Epithelial cell of esophagus (primary cell): ENCODE results near the gene TRIM24.
"Not testable (repeated sequence)": the region's sequence is repeated elsewhere in the genome, so short reads cannot be mapped to it uniquely, and the experiment has no call there.

Source experiments
- DNase-seq: peaks from one replicate; pipeline ENCODE4 v3.0.0; 2010; ENCODE audit warnings: low read depth
- H3K4me3 ChIP-seq: 2 replicates; pipeline ENCODE4 v1.5.1; 2011; ENCODE audit warnings: mild to moderate bottlenecking, low read length, control low read depth
- CTCF ChIP-seq: IDR thresholded peaks from 2 replicates; pipeline ENCODE4 v1.5.1; 2011; ENCODE audit warnings: low read depth, mild to moderate bottlenecking, low read length, control low read depth, inconsistent platforms; ENCODE audit not compliant: insufficient read depth; ENCODE audit errors: missing control alignments

TRIM24 gene

DNA sequence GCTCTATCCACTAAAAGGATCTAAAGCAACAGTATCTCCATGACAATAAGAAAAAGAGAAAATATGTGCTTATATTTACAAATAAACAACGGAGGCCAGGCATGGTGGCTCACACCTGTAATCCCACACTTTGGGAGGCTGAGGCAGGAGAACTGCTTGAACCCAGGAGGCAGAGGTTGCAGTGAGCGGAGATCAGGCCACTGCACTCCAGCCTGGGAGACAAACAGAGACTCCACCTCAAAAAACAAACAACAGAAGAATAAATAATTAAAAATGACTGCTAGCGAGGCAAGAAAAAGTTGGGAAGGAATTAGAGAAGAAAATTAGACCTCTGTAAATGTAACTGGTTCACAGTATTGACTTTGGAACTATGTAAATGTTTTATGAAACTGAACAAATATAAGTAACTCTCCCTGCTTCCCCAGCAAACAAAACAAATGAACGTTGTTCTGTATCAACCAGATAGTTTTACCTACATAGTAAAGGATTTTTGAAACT, 17.1 kb downstream of the TRIM24 start:
- TF ChIP-seq CTCF: no peak
- no peak for DNase-seq
- H3K4me3 ChIP-seq: no peak overlapping the region

GRCh38 chr7:138477581-138477980, 17.5 kb downstream of the TRIM24 start:
- DNase-seq: no peak
- no peak for TF ChIP-seq CTCF

GRCh38 chr7:138478499-138478908, 18.4 kb downstream of the TRIM24 start:
- H3K4me3 ChIP-seq: no peak overlapping the region
- TF ChIP-seq CTCF: no peak
- DNase-seq: no peak

More at GRCh38 chr7:138477581-138477980, 17.5 kb downstream of the TRIM24 start:
- H3K4me3 ChIP-seq: no peak overlapping the region

GRCh38 chr7:138480527-138480926, 20.5 kb downstream of the TRIM24 start:
- no peak for TF ChIP-seq CTCF
- no peak for DNase-seq
- H3K4me3 ChIP-seq: no peak overlapping the region

- no peak for DNase-seq
- no peak for TF ChIP-seq CTCF
- no peak overlapping the region for H3K4me3 ChIP-seq
Measured at GRCh38 chr7:138481447-138482380, 21.7 kb downstream of the TRIM24 start.

DNA sequence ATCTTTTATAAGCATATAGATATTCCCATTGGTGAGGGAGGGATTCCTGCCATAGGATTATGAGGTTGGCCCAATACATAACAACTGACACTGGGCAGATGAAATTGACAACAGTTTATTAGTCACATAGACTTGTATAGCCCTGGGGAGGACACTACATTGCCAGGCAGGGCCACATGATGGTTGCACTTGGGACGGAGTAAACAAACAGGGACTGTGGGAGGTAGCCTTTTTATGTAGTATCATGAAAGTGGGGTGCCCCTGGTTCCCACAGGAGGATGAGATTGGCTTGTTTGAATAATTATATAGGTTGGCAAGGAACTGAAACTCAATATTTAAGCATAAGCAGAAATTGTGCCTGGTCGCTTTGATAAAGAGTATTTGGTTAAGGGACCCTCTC, 23.5 kb downstream of the TRIM24 start:
- TF ChIP-seq CTCF: no peak
- no peak for DNase-seq

GRCh38 chr7:138485508-138485907, 25.4 kb downstream of the TRIM24 start:
- DNase-seq, H3K4me3 ChIP-seq: not testable (repeated sequence)

More for the DNA sequence above, 23.5 kb downstream of the TRIM24 start:
- no peak overlapping the region for H3K4me3 ChIP-seq

GRCh38 chr7:138489139-138489538, 29.1 kb downstream of the TRIM24 start:
- DNase-seq: not testable (repeated sequence)

More at GRCh38 chr7:138489139-138489538, 29.1 kb downstream of the TRIM24 start:
- not testable (repeated sequence) for H3K4me3 ChIP-seq
